ENCODE data around the gene KCTD2.

KCTD2 gene

GRCh38 chr17:75091855-75092327, 44.9 kb downstream of the KCTD2 start:
- TF ChIP-seq EZH2phosphoT487 (IDR thresholded peaks at IDR 0.05; ENCODE audit: borderline replicate concordance, low read length) (no peak), CTCF (IDR thresholded peaks at IDR 0.05; ENCODE audit: low read depth, low read length, poor library complexity, severe bottlenecking) (no peak)
- H3K27ac ChIP-seq (ENCODE audit: low read depth, low read length), result no peak overlapping the region
- peaks cover 29% of the 10 kb centered on the region for H3K27me3 ChIP-seq (ENCODE audit: control insufficient read depth, low read length)
- H4K20me1 ChIP-seq (ENCODE audit: control insufficient read depth, insufficient read depth, low read depth, low read length), result no peaks in the 10 kb centered on the region
- H3K36me3 ChIP-seq (ENCODE audit: control insufficient read depth, low read length), result no peaks in the 10 kb centered on the region
- H3K9me3 ChIP-seq (ENCODE audit: control insufficient read depth, insufficient read depth, low read length), result no peaks in the 10 kb centered on the region
- no peaks in the 10 kb centered on the region for H3F3A ChIP-seq (ENCODE audit: control insufficient read depth, insufficient read depth)
- no peak overlapping the region for H3K4me3 ChIP-seq (ENCODE audit: low read length)
- no peaks in the 10 kb centered on the region for H3K79me2 ChIP-seq (ENCODE audit: control insufficient read depth, low read length)
- H3K9me2 ChIP-seq (replicated peaks; ENCODE audit: control insufficient read depth, low read length), result no peaks in the 10 kb centered on the region
- H3K4me2 ChIP-seq (ENCODE audit: low read length), result no peak overlapping the region
- peaks cover 5% of the 10 kb centered on the region; the same call in 1 of the 2 replicates for H3K4me1 ChIP-seq (ENCODE audit: control insufficient read depth, low read length)

GRCh38 chr17:75093548-75094158, 46.6 kb downstream of the KCTD2 start:
- peaks cover 2% of the 10 kb centered on the region; the same call in 1 of the 2 replicates for H3K4me1 ChIP-seq (ENCODE audit: control insufficient read depth, low read length)
- no peaks in the 10 kb centered on the region for H3K79me2 ChIP-seq (ENCODE audit: control insufficient read depth, low read length)
- no peaks in the 10 kb centered on the region for H3K9me3 ChIP-seq (ENCODE audit: control insufficient read depth, insufficient read depth, low read length)
- H4K20me1 ChIP-seq (ENCODE audit: control insufficient read depth, insufficient read depth, low read depth, low read length), result no peaks in the 10 kb centered on the region
- H3K36me3 ChIP-seq (ENCODE audit: control insufficient read depth, low read length), result no peaks in the 10 kb centered on the region
- no peaks in the 10 kb centered on the region for H3K9me2 ChIP-seq (replicated peaks; ENCODE audit: control insufficient read depth, low read length)
- no peak for TF ChIP-seq CTCF (IDR thresholded peaks at IDR 0.05; ENCODE audit: low read depth, low read length, poor library complexity, severe bottlenecking)
- TF ChIP-seq EZH2phosphoT487 (IDR thresholded peaks at IDR 0.05; ENCODE audit: borderline replicate concordance, low read length), result no peak
- H3K27me3 ChIP-seq (ENCODE audit: control insufficient read depth, low read length), result peaks cover 16% of the 10 kb centered on the region
- H3F3A ChIP-seq (ENCODE audit: control insufficient read depth, insufficient read depth), result no peaks in the 10 kb centered on the region
- H3K4me3 ChIP-seq (ENCODE audit: low read length), result no peak overlapping the region
- no peak overlapping the region for H3K4me2 ChIP-seq (ENCODE audit: low read length)
- no peak overlapping the region for H3K27ac ChIP-seq (ENCODE audit: low read depth, low read length)

- Histone ChIP-seq H3K4me2 (ENCODE audit: low read length) (no peak overlapping the region), H3K4me1 (ENCODE audit: control insufficient read depth, low read length) (peaks cover 8% of the 10 kb centered on the region; the same call in 1 of the 2 replicates), H3K9me2 (replicated peaks; ENCODE audit: control insufficient read depth, low read length) (no peaks in the 10 kb centered on the region), H3K9me3 (ENCODE audit: control insufficient read depth, insufficient read depth, low read length) (no peaks in the 10 kb centered on the region), H3K36me3 (ENCODE audit: control insufficient read depth, low read length) (no peaks in the 10 kb centered on the region), H3K4me3 (ENCODE audit: low read length) (no peak overlapping the region), H3K27ac (ENCODE audit: low read depth, low read length) (no peak overlapping the region), H4K20me1 (ENCODE audit: control insufficient read depth, insufficient read depth, low read depth, low read length) (no peaks in the 10 kb centered on the region), H3F3A (ENCODE audit: control insufficient read depth, insufficient read depth) (no peaks in the 10 kb centered on the region), H3K79me2 (ENCODE audit: control insufficient read depth, low read length) (no peaks in the 10 kb centered on the region), H3K27me3 (ENCODE audit: control insufficient read depth, low read length) (peaks cover 10% of the 10 kb centered on the region; the same call in 1 of the 2 replicates)
- TF ChIP-seq CTCF (IDR thresholded peaks at IDR 0.05; ENCODE audit: low read depth, low read length, poor library complexity, severe bottlenecking) (no peak), EZH2phosphoT487 (IDR thresholded peaks at IDR 0.05; ENCODE audit: borderline replicate concordance, low read length) (no peak)
These were observed 47.9 kb downstream of the KCTD2 start for GRCh38 chr17:75094871-75095399.

All from DOHH2 (cell line).